GM19035 (cell line): Measurements from ENCODE around the gene SLC29A2.

Experiments used
- ATAC-seq: cut with Tn5 transposase; IDR thresholded peaks from one replicate; pipeline ENCODE4 v1.9.1; 2021; ENCODE audit not compliant: unreplicated experiment

SLC29A2 gene

DNA sequence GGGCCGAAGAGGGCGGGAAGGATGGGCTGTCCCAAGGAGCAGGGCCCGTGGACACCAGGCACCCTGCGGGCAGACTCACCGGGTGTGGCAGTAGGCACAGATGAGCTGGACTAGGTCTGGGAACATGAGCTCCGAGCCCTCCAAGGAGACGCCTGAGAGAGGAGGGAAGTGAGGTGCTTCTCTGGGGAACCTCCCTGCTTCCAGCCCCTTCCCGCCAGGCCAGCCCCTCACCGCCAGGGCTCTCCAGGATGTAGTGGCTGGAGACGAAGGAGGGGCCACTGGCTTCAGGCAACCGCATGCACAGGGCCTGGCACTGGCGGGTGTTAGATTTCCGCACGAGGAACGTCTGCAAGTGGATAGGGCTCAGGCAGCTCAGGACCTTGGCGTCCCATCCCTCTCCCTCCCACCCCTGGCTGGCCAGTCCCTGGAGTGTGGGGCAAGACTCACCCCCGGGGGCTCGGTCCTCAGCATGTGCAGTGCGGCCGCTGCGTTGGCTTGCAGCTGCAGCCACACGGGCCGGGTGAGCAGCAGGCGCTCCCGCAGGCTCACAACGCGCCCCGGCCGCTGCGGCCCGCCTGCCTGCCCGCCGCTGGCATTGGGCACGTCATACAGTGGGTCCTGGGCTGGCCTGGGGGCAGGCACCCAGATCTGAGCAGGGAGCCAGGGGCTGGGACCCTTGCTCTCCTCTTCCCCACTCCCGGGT lies 35.9 kb downstream of the SLC29A2 start:
- no peak for ATAC-seq

DNA sequence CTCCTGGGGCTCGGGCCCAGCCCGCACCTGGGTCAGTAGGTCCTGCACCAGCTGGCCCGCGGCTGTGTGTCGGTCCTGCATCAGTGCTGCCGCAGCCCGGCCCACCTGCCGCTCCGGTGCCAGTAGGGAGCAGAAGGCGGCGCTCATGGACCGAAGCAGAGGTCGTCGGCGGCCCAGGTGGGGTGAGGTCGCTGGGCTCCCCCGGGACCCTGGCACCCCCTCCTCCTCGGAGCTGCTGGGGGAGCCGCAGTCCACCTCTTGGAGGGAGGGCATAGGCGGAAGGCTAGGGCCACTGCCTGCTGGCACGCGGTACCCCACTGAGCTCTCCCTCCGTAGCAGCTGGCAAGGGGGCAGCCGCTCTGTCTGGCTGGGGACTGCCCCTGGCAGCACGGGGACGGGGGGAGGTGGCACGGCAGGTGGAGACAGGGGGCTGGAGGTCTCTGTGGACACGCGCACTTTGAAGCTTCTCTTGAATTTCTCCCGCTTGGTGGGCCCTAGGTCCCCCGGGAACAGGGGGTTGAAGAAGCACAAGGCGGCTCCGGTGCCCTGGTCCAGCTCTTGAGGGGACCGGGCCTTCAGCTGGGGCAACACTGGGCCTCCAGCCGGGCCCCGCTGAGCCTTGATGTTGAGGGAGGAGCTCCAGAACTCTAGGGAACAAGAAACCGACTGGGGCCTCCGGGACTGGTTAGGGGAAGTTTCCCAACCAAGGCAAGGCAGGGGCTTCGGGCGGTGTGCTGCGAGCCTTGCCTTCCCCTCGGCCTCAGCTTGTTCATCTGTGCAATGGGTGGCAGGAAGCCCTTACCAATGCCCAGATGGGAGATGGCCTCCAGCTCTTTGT lies 36.7 kb downstream of the SLC29A2 start:
- no peak for ATAC-seq

DNA sequence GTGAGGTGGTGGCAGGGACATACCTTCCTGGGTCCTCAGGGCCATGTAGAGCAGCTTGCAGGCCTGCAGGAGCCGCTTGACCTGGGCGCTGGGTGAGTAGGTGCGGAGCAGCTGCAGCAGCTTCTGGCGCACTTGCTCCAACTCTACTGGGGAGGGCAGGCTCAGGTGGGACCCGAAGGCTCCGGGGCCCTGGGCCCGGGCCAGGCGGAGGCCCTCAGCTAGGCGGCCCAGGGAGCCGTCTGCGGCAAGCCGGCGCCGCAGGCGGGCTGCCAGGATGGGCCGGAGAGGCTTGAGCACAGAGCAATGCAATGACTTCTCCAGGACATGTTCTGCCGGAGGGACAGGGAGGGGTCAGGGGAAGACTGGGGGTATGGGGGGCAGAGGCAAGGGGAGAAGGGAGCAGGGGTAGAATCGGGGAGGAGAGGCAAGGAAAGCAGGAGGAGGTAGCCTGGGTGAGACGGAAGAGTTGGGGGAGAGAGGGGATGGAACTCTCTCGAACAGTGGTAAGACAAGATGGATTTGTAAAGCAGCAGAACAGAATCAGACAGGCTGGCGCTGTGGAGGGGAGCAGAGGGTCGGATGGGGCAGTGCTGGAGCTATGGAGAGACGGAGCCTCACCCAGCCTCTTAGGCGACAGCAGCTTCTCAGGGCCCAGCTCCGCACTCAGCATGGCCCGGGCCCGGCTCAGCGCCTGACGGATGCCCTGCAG lies 37.5 kb downstream of the SLC29A2 start:
- no peak for ATAC-seq

DNA sequence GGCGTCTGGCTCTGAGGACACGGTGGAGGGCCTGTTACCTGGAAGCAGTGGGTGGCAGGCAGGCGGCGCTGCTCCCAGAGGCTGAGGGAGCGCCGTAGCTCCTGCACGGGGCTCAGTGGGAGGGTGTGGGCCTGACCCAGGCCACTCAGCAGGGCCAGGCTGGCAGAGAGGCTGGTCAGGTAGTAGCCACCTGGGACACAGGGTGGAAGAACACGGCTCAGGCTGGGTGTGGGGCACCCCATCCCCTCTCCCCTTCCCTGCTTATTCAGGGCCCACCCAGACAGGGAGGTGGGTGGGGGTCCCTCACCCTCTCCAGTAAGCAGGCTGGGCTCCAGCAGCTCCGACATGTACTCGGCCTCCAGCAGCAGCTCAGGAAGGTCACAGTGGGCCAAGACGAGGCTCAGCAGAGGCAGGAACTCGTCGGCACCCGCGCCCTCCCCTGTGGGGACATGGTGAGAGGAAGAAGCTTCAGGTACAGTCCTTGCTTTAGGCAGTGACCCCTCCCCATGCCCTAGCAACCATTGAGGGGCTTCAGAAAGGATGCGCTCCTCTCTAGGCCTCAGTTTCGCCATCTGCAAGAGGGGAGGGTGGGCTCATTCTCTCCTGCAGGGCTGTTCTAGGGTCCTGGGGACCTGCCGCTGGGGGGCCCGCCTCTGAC lies 38.2 kb downstream of the SLC29A2 start:
- ATAC-seq = no peak

DNA sequence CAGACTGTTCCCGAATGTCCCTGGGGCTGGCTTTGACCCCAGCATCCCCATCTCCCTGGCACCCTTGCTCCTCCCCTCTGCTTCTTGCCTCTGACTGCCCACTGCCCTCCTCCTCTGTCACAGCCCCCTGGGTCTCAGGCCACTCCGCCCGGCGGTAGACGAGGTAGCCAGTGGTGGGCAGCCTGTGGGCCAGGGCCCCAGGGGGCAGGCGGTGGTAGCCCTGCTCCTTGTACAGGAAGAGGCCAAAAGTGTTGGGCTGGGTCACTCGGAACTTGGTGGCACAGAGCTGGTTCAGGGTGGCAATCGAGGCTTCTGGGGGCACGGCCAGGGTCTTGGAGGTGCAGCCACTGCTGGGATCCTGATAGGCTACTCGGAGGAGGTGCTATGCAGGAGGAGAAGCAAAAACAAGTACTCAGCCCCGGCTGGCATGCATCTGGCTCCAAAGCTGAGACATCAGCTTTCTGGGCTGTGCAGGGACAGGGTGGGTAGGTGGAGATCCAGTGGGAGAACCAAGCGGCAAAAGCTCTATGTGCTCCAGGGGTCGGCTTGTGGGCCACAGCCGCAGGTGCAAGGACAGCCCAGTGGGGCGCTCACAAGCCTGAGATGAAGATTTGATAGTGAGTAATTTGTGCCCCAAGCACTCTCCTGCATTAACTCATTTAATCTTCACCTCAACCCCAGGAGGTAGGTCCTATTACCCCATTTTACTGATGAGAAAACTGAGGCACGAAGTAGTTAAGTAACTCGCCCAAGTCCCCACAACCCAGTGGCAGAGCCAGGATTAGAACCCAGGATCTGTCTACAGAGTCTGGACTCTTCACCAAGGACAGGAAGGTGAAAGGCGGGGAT lies 39.0 kb downstream of the SLC29A2 start:
- no peak for ATAC-seq

DNA sequence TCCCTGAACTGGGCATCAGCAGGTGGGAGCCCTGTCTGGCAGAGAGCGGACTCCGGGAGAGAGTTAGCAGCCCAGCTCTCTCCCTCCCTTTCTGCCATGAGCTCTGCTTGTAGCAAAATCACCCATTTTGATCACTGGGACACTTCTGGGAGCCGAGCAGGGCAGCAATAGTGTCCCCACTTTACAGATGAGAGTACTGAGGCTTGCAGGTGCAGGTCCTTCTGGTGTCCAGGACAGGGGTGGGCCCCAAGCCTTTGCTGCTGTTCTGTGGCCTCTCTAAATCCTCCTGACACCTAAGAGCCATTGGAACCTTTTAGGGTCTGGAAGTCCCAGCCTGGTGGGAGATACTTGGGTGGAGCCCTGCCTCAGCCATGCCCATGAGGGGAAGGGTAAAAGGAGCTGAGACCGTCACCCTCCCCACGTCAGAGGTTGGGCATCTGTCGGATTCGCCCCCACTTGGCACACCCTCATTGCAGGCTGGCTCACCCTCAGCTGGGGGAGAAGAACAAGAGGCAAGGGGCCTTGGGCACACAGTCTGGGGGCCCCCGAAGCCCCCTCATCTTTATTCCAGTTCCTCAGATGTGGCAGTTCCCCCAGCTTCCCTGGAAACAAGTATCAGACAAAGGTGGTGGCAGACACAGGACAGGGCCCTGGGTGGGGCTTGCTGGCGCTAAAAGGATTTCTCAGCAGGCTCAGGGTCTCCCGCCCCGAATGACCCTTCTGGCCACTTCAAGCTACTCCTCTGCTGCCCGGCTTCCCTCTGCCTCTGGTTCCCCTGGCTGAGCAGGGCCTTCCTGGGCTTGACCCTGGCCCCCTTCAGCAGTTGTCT lies 39.8 kb downstream of the SLC29A2 start:
- no peak for ATAC-seq

DNA sequence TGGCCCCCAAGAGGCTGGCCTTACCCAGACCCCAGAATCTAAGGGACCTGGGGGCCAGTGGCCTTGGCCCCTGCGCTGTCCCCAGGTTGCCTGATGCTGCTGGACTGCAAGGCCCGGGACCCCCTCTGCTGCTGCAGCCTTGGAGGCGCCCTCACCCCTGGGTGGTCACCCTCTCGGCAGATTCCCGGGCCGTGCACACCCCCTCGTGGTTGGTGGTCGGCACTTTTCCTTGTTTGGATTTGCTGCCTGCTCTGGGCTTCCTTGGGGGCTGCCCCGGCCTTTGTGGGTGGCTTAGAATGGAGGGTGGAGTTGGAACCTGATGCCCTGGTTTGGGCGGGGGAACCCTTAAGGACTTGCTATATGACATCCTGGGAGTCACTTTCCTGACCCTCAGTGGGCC lies 40.6 kb downstream of the SLC29A2 start:
- ATAC-seq = no peak

DNA sequence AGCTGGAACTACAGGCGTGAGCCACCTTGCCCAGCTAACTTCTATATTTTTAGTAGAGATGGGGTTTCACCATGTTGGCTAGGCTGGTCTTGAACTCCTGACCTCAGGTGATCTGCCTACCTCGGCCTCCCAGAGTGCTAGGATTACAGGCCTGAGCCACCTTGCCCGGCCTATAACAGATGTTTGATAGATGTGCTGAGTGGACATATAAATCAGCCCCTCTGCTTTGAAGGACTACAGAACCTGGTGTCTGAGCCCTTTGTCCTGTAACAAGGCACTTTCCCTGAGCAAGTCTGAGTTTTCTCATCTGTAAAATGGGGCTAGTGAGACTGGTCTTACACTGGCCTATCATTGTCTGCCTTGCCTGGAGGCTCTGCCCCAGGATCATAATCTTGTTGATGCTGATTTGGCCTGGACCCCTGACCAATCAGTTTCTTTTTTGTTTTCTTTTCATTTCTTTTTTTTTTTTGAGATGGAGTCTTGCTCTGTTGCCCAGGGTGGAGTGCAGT lies 42.3 kb downstream of the SLC29A2 start:
- ATAC-seq = no peak

DNA sequence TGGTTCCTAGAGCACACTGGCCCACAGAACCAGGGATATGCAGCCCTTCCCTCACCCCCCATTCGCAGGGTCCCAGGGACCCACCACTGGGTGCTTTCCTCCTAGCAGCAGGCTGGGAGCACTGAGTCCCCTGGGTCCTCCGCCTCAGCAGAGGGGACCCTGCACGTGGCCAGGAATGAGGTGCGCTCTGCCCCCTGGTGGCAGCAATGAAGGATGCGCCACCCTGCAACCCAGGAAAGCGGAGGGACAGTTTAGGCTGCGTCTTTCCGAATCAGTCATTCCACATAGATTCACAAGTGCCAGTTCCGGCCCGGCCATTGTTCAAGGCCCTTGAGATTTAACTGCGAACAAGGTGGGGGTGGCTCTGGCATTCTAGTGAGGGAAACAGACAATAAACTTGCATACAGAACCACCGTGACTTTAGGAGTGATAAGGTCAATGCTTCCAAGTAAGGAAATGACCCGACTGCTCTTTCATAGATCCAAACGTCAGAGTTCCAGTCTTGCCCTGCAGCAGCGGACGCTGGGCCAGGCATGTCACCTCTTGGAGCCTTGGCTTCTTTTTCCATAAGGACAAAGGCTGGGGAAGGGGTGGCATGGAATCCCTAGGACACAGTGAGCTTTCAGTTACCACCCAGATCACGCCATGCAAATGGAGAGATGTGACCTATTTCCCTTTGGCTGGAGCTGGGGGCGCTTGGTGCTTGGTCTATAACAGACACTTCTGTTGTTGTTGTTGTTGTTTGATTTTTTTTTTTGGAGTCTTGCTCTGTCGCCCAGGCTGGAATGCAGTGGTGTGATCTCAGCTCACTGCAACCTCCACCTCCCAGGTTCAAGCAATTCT lies 43.0 kb downstream of the SLC29A2 start:
- ATAC-seq = no peak

DNA sequence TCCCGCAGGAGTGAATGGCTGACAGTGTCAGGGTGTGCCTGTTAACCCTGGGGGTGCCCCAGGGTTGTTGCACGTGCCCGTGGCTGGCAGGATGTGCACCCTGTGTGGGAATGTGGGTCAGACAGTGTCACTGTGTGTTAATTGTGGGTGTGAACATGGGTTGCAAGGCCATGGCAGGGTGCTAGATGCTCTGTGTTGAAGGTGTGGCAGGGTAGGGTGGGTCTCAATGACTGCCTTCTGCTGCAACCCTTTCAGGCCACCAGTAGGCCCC lies 43.6 kb downstream of the SLC29A2 start:
- no peak for ATAC-seq

DNA sequence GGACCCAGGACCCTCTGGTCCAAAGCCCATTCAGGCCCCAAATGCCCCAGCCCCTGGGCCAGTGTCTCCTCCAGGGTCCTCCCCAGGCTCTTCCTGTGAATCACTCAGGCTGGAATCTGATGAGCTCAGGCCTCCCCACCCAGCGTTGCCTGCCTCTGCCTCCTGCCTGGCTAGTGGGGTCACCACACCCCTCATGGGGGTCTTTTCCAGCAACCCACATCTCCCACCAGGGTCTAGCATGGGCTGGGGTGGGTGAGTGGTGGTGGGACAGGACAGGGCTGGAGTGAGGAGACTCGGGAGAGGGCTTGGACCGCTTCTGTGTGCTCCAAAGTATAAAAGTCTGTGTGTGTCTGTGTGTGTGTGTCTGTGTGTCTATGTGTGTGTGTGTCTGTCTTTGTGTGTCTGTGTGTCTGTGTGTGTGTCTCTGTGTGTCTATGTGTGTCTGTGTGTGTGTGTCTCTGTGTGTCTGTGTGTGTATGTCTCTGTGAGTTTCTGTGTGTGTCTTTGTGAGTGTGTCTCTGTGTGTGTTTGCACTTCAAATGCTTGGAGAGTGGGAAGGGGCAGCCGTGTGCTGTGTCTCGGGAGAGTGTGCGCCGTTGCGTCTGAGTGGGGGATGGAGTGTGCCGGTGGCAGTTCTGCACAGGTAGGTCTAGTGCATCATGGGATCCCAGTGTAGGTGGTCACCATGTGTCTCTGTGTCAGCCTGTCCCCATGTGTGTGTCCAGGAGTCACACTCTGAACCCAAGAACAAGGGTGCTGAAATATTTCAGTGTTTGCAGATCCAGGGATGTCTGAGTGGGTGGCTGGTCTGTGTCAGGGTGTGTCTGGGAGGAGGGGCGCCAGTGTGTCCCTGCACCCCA lies 44.2 kb downstream of the SLC29A2 start:
- no peak for ATAC-seq

DNA sequence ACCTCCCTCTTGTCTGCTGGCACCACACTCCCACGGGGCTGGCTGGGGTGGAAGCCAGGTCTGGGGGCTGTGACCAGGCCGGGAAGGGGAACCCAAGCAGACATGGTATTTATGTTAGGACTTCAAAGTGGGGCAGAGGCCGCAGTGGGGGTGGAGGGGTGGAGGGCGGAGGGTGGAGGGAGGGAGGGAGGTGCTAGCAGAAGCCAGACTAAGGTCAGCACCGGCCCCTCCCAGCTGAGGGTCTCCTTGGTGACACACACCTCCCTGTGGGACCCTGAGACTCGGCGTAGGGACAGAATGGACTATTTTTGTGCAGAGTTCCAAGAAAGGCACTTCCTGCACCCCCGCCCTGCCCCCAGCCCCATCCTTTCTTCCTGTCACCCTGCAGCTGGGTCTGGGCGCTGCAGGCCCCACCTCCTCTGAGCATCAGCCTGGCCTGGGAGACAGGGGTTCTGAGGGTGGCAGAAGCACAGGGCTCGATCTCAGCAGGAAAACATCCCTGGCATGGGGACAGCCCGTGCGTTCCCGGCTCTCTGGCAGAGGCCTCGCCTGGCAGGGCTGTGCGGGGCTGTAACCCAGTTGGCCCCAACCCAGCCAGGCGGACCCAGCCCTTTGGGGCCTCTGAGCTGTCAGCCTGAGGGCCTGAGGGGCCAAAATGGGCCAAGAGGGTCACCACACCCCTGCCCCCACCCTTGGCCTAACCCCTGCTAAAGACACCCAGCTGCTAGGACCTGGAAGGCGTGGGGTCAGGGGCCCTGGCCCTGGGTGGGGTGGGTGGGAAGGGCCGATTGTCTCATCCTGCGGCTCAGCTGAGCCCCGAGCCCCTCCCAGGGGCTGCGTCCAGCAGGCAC lies 45.1 kb downstream of the SLC29A2 start:
- ATAC-seq = no peak

DNA sequence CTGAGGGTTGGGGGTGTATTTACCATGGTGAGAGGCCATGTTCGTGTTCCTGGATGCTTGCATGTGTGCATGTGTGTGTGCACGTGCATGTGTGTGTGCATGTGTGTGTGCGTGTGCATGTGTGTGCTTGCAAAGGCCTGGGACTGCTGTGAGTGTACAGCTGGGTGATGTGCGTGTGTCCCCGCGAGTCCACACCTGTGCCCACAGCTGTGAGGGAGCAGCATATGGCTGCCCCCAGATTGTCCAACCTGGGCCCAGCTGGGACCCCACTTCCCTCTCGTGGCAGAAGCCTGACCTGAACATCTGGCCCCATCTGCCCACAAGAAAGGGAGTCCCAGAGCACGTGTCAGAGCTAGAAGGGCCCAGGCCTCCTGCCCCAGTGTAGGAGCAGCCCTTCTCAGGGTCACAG lies 46.3 kb downstream of the SLC29A2 start:
- no peak for ATAC-seq

DNA sequence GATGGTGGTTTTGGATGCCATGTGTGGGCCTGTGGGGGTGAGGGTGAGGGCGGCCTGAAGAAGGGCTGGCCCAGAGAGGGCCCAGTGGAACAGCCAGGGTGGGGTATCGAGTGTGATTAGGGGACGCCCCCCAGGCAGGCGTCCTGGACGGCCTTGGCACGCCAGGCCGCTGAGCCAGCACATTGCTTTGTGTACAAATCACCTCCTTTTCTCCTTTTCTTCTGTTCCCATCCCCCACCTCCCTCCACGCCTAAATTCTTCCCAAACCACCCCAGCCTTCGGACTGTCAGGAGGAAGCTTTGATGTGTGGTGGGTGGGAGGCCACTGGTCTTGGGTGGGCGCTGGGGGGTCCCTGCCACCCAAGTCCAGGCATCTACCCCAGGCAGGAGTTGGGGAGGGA lies 46.9 kb downstream of the SLC29A2 start:
- no peak for ATAC-seq

DNA sequence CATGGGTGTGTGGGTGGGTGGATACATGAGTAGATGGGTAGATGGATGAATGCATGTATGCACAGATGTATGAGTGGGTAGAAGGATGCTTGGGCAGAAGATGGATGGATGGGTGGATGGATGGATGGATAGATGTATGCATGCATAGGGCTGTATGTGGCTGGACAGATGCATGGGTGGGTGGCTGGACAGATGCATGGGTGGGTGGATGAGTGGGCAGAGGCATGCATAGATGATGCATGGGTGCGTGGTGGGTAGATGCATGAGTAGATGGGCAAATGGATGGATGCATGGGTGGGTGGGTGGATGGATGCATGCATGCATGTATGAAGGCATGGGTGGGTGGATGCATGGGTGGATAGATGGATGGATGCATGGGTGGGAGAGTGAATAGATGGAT lies 47.9 kb downstream of the SLC29A2 start:
- ATAC-seq = no peak

DNA sequence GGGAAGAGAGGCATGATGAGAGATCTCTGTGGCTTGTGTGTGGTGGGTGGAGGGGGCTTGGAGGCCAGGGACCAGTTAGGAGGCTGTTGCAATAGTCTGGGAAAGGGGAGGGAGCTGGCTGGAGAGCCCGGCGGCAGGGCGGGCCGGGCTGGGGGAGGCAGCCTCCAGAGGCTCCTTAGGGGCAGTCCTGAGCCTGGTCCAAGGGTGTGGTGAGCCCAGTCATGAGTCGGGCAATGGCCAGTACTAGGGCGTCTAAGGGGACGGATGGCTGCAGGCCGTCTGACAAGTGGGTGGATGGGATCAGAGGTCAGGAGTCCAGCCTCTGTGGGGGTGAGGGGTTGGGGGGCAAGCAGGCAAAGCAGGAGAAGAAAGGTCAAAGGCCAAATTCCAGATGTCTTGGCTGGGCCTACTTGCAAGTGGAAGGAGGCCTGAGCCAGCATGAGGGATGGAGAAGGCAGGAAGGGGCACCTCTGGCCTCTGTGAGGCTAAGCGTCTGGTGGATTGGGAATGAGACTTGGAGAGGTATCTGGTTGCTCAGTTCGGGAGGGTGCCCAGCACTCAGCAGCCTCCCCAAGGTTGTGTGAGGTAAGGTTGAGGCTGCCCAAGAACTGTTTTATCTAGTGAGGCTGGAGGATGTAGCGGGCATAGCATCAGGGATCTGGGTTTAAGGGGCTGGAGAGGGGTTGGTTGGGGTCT lies 48.7 kb downstream of the SLC29A2 start:
- ATAC-seq = no peak
